HG03520 (cell line): ENCODE data around the gene CLEC16A.

Experiments
- ATAC-seq: cut with Tn5 transposase; IDR thresholded peaks from one replicate; pipeline ENCODE4 v1.9.1; 2021; ENCODE audit warnings: mild to moderate bottlenecking, moderate library complexity; ENCODE audit not compliant: unreplicated experiment

Gene CLEC16A

GRCh38 chr16:11165894-11166665 lies 221.7 kb downstream of the CLEC16A start:
- no peak for ATAC-seq

GRCh38 chr16:11167581-11167980 lies 223.2 kb downstream of the CLEC16A start:
- ATAC-seq, result no peak

GRCh38 chr16:11168386-11169051 lies 224.2 kb downstream of the CLEC16A start:
- ATAC-seq, result no peak

GRCh38 chr16:11169641-11170040 lies 225.3 kb downstream of the CLEC16A start:
- no peak for ATAC-seq

- no peak for ATAC-seq
Measured at GRCh38 chr16:11170201-11170600, 225.8 kb downstream of the CLEC16A start.

GRCh38 chr16:11170696-11171447 lies 226.5 kb downstream of the CLEC16A start:
- no peak for ATAC-seq

- no peak for ATAC-seq
Measured at GRCh38 chr16:11171448-11171709, 227.0 kb downstream of the CLEC16A start.

- no peak for ATAC-seq
Measured at GRCh38 chr16:11171757-11172299, 227.5 kb downstream of the CLEC16A start.

GRCh38 chr16:11173426-11173825 lies 229.1 kb downstream of the CLEC16A start:
- no peak for ATAC-seq

GRCh38 chr16:11174141-11174540 lies 229.8 kb downstream of the CLEC16A start:
- ATAC-seq, result no peak

GRCh38 chr16:11175106-11175786 lies 230.9 kb downstream of the CLEC16A start:
- no peak for ATAC-seq

GRCh38 chr16:11175787-11176341 lies 231.5 kb downstream of the CLEC16A start:
- peak; percentile 52 for ATAC-seq

- ATAC-seq, result no peak
Measured at GRCh38 chr16:11177578-11178160, 233.3 kb downstream of the CLEC16A start.

- no peak for ATAC-seq
Measured at GRCh38 chr16:11178424-11178823, 234.1 kb downstream of the CLEC16A start.

GRCh38 chr16:11179574-11179973 lies 235.2 kb downstream of the CLEC16A start:
- no peak for ATAC-seq

GRCh38 chr16:11180489-11180888 lies 236.1 kb downstream of the CLEC16A start:
- no peak for ATAC-seq

- ATAC-seq, result no peak
Measured at GRCh38 chr16:11181242-11181898, 237.0 kb downstream of the CLEC16A start.

- ATAC-seq, result no peak
Measured at GRCh38 chr16:11181899-11182279, 237.5 kb downstream of the CLEC16A start.

GRCh38 chr16:11182411-11182810 lies 238.0 kb downstream of the CLEC16A start:
- no peak for ATAC-seq
